ENCODE data around the gene TAF1B.
"Not testable (repeated sequence)": the region's sequence is repeated elsewhere in the genome, so short reads cannot be mapped to it uniquely, and the experiment has no call there.

TAF1B gene

GRCh38 chr2:9887513-9887912, 44.2 kb downstream of the TAF1B start:
- no peak for DNase-seq

GRCh38 chr2:9889812-9890261, 46.6 kb downstream of the TAF1B start:
- DNase-seq, result no peak

GRCh38 chr2:9892236-9892635, 49.0 kb downstream of the TAF1B start:
- no peak for DNase-seq

GRCh38 chr2:9895669-9896590, 52.7 kb downstream of the TAF1B start:
- DNase-seq, result no peak

- DNase-seq, result no peak
Measured at GRCh38 chr2:9897331-9897737, 54.1 kb downstream of the TAF1B start.

GRCh38 chr2:9897846-9898245, 54.6 kb downstream of the TAF1B start:
- no peak for DNase-seq

- no peak for DNase-seq
Measured at GRCh38 chr2:9905413-9905812, 62.1 kb downstream of the TAF1B start.

- no peak for DNase-seq
Measured at GRCh38 chr2:9907402-9907801, 64.1 kb downstream of the TAF1B start.

GRCh38 chr2:9908639-9909038, 65.4 kb downstream of the TAF1B start:
- no peak for DNase-seq

- no peak for DNase-seq
Measured at GRCh38 chr2:9909106-9909505, 65.8 kb downstream of the TAF1B start.

- no peak for DNase-seq
Measured at GRCh38 chr2:9910699-9911098, 67.4 kb downstream of the TAF1B start.

GRCh38 chr2:9912468-9912867, 69.2 kb downstream of the TAF1B start:
- no peak for DNase-seq

- no peak for DNase-seq
Measured at GRCh38 chr2:9914384-9915065, 71.3 kb downstream of the TAF1B start.

GRCh38 chr2:9918275-9918674, 75.0 kb downstream of the TAF1B start:
- DNase-seq, result no peak

- no peak for DNase-seq
Measured at GRCh38 chr2:9919512-9919911, 76.2 kb downstream of the TAF1B start.

GRCh38 chr2:9927020-9927419, 83.7 kb downstream of the TAF1B start:
- not testable (repeated sequence) for DNase-seq

- no peak for DNase-seq
Measured at GRCh38 chr2:9937258-9937657, 94.0 kb downstream of the TAF1B start.

GRCh38 chr2:9937968-9938367, 94.7 kb downstream of the TAF1B start:
- no peak for DNase-seq

GRCh38 chr2:9939587-9940485, 96.6 kb downstream of the TAF1B start:
- no peak for DNase-seq

GRCh38 chr2:9941196-9941995, 98.1 kb downstream of the TAF1B start:
- no peak for DNase-seq

GRCh38 chr2:9941996-9942390, 98.7 kb downstream of the TAF1B start:
- DNase-seq, result no peak

GRCh38 chr2:9944330-9944758, 101.1 kb downstream of the TAF1B start:
- DNase-seq, result no peak
